Keratinocyte (primary cell): ENCODE measurements around the gene RALGPS2. TPM values are rescaled to one million over a fixed set of nuclear protein-coding genes. Genes with fewer than 3 reads are reported as not detected.

ENCODE experiments used
- DNase-seq: peaks from one replicate; pipeline ENCODE4 v3.0.0-alpha.2; 2011; ENCODE audit warnings: low read depth, missing footprints, low spot score
- FAIRE-seq: peaks from 2 replicates; lab custom pipeline; 2011; peaks lifted over from hg19 to GRCh38; lab: Jason Lieb, UNC
- H2AFZ ChIP-seq: 2 replicates; pipeline ENCODE4 v1.6.0; 2012; ENCODE audit warnings: low read length, control low read depth, inconsistent platforms; ENCODE audit not compliant: control insufficient read depth
- H3K27ac ChIP-seq: 2 replicates; pipeline ENCODE4 v1.5.1; 2011; ENCODE audit warnings: low read length; ENCODE audit not compliant: control insufficient read depth, insufficient read depth
- H3K27me3 ChIP-seq: 3 replicates; pipeline ENCODE4 v1.6.0; 2011; ENCODE audit warnings: low read length; ENCODE audit not compliant: control insufficient read depth, insufficient read depth; ENCODE audit errors: extremely low read depth
- H3K36me3 ChIP-seq, 2 experiments: 2 replicates in 1 of 2; 3 replicates in 1 of 2; pipeline ENCODE4 v1.5.1; 2011; ENCODE audit warnings: low read length in 2 of 2, mild to moderate bottlenecking in 1 of 2; ENCODE audit not compliant: control insufficient read depth in 2 of 2, insufficient read depth in 2 of 2; ENCODE audit errors: extremely low read depth in 1 of 2
- H3K4me1 ChIP-seq: 3 replicates; pipeline ENCODE4 v1.5.1; 2011; ENCODE audit warnings: low read length; ENCODE audit not compliant: control insufficient read depth, insufficient read depth; ENCODE audit errors: extremely low read depth
- H3K4me2 ChIP-seq: 3 replicates; pipeline ENCODE4 v1.6.0; 2011; ENCODE audit warnings: low read depth, low read length; ENCODE audit not compliant: control insufficient read depth, insufficient read depth; ENCODE audit errors: extremely low read depth
- H3K4me3 ChIP-seq, 3 experiments: fragments of 200-600 bp in 1 of 3; sonication (generic) in 1 of 3; 2 replicates in 2 of 3; 3 replicates in 1 of 3; pipeline ENCODE4 v1.5.1; 2011 to 2016; ENCODE audit warnings: low read length in 3 of 3, mild to moderate bottlenecking in 3 of 3, control low read depth in 2 of 3, inconsistent platforms in 1 of 3, low read depth in 1 of 3, mixed read lengths in 1 of 3, mixed run types in 1 of 3, moderate library complexity in 1 of 3; ENCODE audit not compliant: control insufficient read depth in 2 of 3, insufficient read depth in 2 of 3; ENCODE audit errors: extremely low read depth in 1 of 3
- H3K79me2 ChIP-seq: 2 replicates; pipeline ENCODE4 v1.6.0; 2012; ENCODE audit warnings: low read length; ENCODE audit not compliant: control insufficient read depth, insufficient read depth
- H3K9ac ChIP-seq: 3 replicates; pipeline ENCODE4 v1.6.0; 2011; ENCODE audit warnings: low read length; ENCODE audit not compliant: control insufficient read depth, insufficient read depth; ENCODE audit errors: extremely low read depth
- H3K9me1 ChIP-seq: 3 replicates; pipeline ENCODE4 v1.6.0; 2011; ENCODE audit warnings: low read length; ENCODE audit not compliant: control insufficient read depth, insufficient read depth; ENCODE audit errors: extremely low read depth
- H3K9me3 ChIP-seq: 2 replicates; pipeline ENCODE4 v1.5.1; 2012; ENCODE audit warnings: low read depth, low read length; ENCODE audit not compliant: control insufficient read depth
- H4K20me1 ChIP-seq: 3 replicates; pipeline ENCODE4 v1.6.0; 2011; ENCODE audit warnings: low read length; ENCODE audit not compliant: control insufficient read depth, insufficient read depth; ENCODE audit errors: extremely low read depth
- CTCF ChIP-seq, 3 experiments: IDR thresholded peaks in 1 of 3; conservative IDR thresholded peaks in 1 of 3; optimal IDR thresholded peaks in 1 of 3; 2 replicates in 2 of 3; 3 replicates in 1 of 3; pipeline versions ENCODE3 to v1.5.1; 2011; ENCODE audit warnings: low read length in 3 of 3, mild to moderate bottlenecking in 3 of 3, moderate library complexity in 2 of 3, control low read depth in 1 of 3, inconsistent platforms in 1 of 3; ENCODE audit not compliant: insufficient read depth in 2 of 3; ENCODE audit errors: extremely low read depth in 1 of 3
- EZH2 ChIP-seq: IDR thresholded peaks from one replicate; pipeline ENCODE4 v1.6.1; 2012; ENCODE audit warnings: inconsistent platforms, mild to moderate bottlenecking, low read length, moderate library complexity
- dilution Hi-C: fragments of 300-500 bp; cut with MboI; formaldehyde crosslinking; loops from one replicate; pipeline ENCODE4 v1.7.0; 2020; ENCODE audit warnings: low sequenced_read_pairs; ENCODE audit not compliant: extremely low pct_ligation_motif_present
- polyA plus RNA-seq, 5 experiments: library from polyadenylated mRNA; depleted of rRNA in 3 of 5; stranded (reverse) in 3 of 5; stranded (forward) in 1 of 5; unstranded in 1 of 5; fragments of >200 nt; gene quantifications; 1 replicate in 1 of 5; 2 replicates in 3 of 5; 3 replicates in 1 of 5; pipeline versions ENCODE4 v1.2.1 to v1.2.3, GENCODE V29; 2011 to 2012; ENCODE audit warnings: missing spikeins in 2 of 5, low read depth in 1 of 5, low replicate concordance in 1 of 5

Gene RALGPS2
- polyA plus RNA-seq, 1 donor (not counting 4 experiments of a cell fraction or from before 2014, with no cell fraction given): 14.8 TPM

- H2AFZ ChIP-seq: no peak overlapping the region
- H3K9me1 ChIP-seq: no peaks in the 10 kb centered on the region
- no peaks in the 10 kb centered on the region for H3K9me3 ChIP-seq
- no peaks in the 10 kb centered on the region for H3K4me1 ChIP-seq
- no peak overlapping the region for H3K27ac ChIP-seq
- no peak overlapping the region for H3K4me3 ChIP-seq
- no peaks in the 10 kb centered on the region for H3K36me3 ChIP-seq
- DNase-seq (no peak), FAIRE-seq (no peak)
- TF ChIP-seq EZH2 (no peak), CTCF (optimal IDR thresholded peaks at IDR 0.05 in 1 of 3, IDR thresholded peaks at IDR 0.05 in 1 of 3, conservative IDR thresholded peaks at IDR 0.05 in 1 of 3; ENCODE audit: extremely low read depth in 1 of 3, insufficient read depth in 2 of 3, low read length in 3 of 3) (no peak)
- H3K4me2 ChIP-seq: no peak overlapping the region
- no peaks in the 10 kb centered on the region for H3K79me2 ChIP-seq
- H3K27me3 ChIP-seq: no peaks in the 10 kb centered on the region
- H3K9ac ChIP-seq: no peak overlapping the region
- dilution Hi-C loops: no loop called here
- H4K20me1 ChIP-seq: no peaks in the 10 kb centered on the region
Observed at GRCh38 chr1:178899402-178899801, 174.4 kb downstream of the RALGPS2 start.

- Histone ChIP-seq H3K79me2 (no peaks in the 10 kb centered on the region), H4K20me1 (no peaks in the 10 kb centered on the region), H3K4me1 (no peaks in the 10 kb centered on the region), H3K27me3 (no peaks in the 10 kb centered on the region), H3K9me1 (no peaks in the 10 kb centered on the region), H3K4me2 (no peak overlapping the region), H3K9me3 (no peaks in the 10 kb centered on the region), H3K4me3 (no peak overlapping the region), H3K36me3 (no peaks in the 10 kb centered on the region), H3K27ac (no peak overlapping the region), H2AFZ (no peak overlapping the region), H3K9ac (no peak overlapping the region)
- dilution Hi-C loops: no loop called here
- DNase-seq (no peak), FAIRE-seq (no peak)
- TF ChIP-seq CTCF (optimal IDR thresholded peaks at IDR 0.05 in 1 of 3, IDR thresholded peaks at IDR 0.05 in 1 of 3, conservative IDR thresholded peaks at IDR 0.05 in 1 of 3; ENCODE audit: extremely low read depth in 1 of 3, insufficient read depth in 2 of 3, low read length in 3 of 3) (no peak), EZH2 (no peak)
Observed at GRCh38 chr1:178901482-178902125, 176.6 kb downstream of the RALGPS2 start.
